ENCODE results near the gene PRM2. TPM values are rescaled to one million over a fixed set of nuclear protein-coding genes. Genes with fewer than 3 reads are reported as not detected.

PRM2 gene
- polyA plus RNA-seq (2012; ENCODE audit: insufficient read length, low read depth): not detected

GRCh38 chr16:11276143-11276895 lies at the start of gene PRM2:
PRM2 (minus strand) TSS chr16:11276480; CDS start chr16:11276370, 110 bp downstream.
- TF ChIP-seq TAF1 (IDR thresholded peaks at IDR 0.05; ENCODE audit: borderline replicate concordance, insufficient read depth, low read length): no peak
- no peak for TF ChIP-seq POLR2AphosphoS5 (IDR thresholded peaks at IDR 0.05; ENCODE audit: low read depth, low read length)
- TF ChIP-seq REST (IDR thresholded peaks at IDR 0.05; ENCODE audit: insufficient read depth in 1 of 2, low read depth in 2 of 2, low read length in 2 of 2): no peak
- TF ChIP-seq SIN3A (IDR thresholded peaks at IDR 0.05; ENCODE audit: borderline replicate concordance, insufficient read depth, low read length): no peak
- TF ChIP-seq FOXP2 (optimal IDR thresholded peaks at IDR 0.05; ENCODE audit: borderline replicate concordance, extremely low read depth, extremely low read length, insufficient read depth): no peak

GRCh38 chr16:11325404-11326083 lies 49.3 kb upstream of the PRM2 start:
- TF ChIP-seq POLR2AphosphoS5 (IDR thresholded peaks at IDR 0.05; ENCODE audit: low read depth, low read length) (no peak), TAF1 (IDR thresholded peaks at IDR 0.05; ENCODE audit: borderline replicate concordance, insufficient read depth, low read length) (no peak), FOXP2 (optimal IDR thresholded peaks at IDR 0.05; ENCODE audit: borderline replicate concordance, extremely low read depth, extremely low read length, insufficient read depth) (no peak), SIN3A (IDR thresholded peaks at IDR 0.05; ENCODE audit: borderline replicate concordance, insufficient read depth, low read length) (no peak), REST (IDR thresholded peaks at IDR 0.05; ENCODE audit: insufficient read depth in 1 of 2, low read depth in 2 of 2, low read length in 2 of 2) (no peak)

GRCh38 chr16:11323551-11324336 lies 47.5 kb upstream of the PRM2 start:
- TF ChIP-seq POLR2AphosphoS5 (IDR thresholded peaks at IDR 0.05; ENCODE audit: low read depth, low read length) (no peak), REST (IDR thresholded peaks at IDR 0.05; ENCODE audit: insufficient read depth in 1 of 2, low read depth in 2 of 2, low read length in 2 of 2) (no peak), FOXP2 (optimal IDR thresholded peaks at IDR 0.05; ENCODE audit: borderline replicate concordance, extremely low read depth, extremely low read length, insufficient read depth) (no peak), SIN3A (IDR thresholded peaks at IDR 0.05; ENCODE audit: borderline replicate concordance, insufficient read depth, low read length) (no peak), TAF1 (IDR thresholded peaks at IDR 0.05; ENCODE audit: borderline replicate concordance, insufficient read depth, low read length) (no peak)

GRCh38 chr16:11322823-11323222 lies 46.5 kb upstream of the PRM2 start:
- TF ChIP-seq POLR2AphosphoS5 (IDR thresholded peaks at IDR 0.05; ENCODE audit: low read depth, low read length): no peak
- no peak for TF ChIP-seq SIN3A (IDR thresholded peaks at IDR 0.05; ENCODE audit: borderline replicate concordance, insufficient read depth, low read length)
- TF ChIP-seq TAF1 (IDR thresholded peaks at IDR 0.05; ENCODE audit: borderline replicate concordance, insufficient read depth, low read length): no peak
- no peak for TF ChIP-seq FOXP2 (optimal IDR thresholded peaks at IDR 0.05; ENCODE audit: borderline replicate concordance, extremely low read depth, extremely low read length, insufficient read depth)
- TF ChIP-seq REST (IDR thresholded peaks at IDR 0.05; ENCODE audit: insufficient read depth in 1 of 2, low read depth in 2 of 2, low read length in 2 of 2): no peak

Data from PFSK-1 (cell line).